KOPT-K1 (cell line): ENCODE results near the gene MBOAT7.
A peak's percentile ranks its signal among the peaks of the same experiment; 100 is the strongest.

Source experiments
- H3K27ac ChIP-seq: fragments of 200-600 bp; sonication (generic); 2 replicates; pipeline ENCODE4 v1.5.1; 2016; ENCODE audit warnings: antibody characterized with exemption, mild to moderate bottlenecking, low read depth, low read length; ENCODE audit not compliant: poor library complexity, severe bottlenecking
- H3K36me3 ChIP-seq: fragments of 200-600 bp; sonication (generic); 2 replicates; pipeline ENCODE4 v1.5.1; 2017; ENCODE audit warnings: antibody characterized with exemption, mild to moderate bottlenecking, low read length, moderate library complexity; ENCODE audit not compliant: insufficient read depth
- H3K9me3 ChIP-seq: fragments of 200-600 bp; sonication (generic); 2 replicates; pipeline ENCODE4 v1.5.1; 2017; ENCODE audit warnings: antibody characterized with exemption, low read length, mild to moderate bottlenecking; ENCODE audit not compliant: insufficient read depth, poor library complexity, severe bottlenecking

The MBOAT7 gene

DNA sequence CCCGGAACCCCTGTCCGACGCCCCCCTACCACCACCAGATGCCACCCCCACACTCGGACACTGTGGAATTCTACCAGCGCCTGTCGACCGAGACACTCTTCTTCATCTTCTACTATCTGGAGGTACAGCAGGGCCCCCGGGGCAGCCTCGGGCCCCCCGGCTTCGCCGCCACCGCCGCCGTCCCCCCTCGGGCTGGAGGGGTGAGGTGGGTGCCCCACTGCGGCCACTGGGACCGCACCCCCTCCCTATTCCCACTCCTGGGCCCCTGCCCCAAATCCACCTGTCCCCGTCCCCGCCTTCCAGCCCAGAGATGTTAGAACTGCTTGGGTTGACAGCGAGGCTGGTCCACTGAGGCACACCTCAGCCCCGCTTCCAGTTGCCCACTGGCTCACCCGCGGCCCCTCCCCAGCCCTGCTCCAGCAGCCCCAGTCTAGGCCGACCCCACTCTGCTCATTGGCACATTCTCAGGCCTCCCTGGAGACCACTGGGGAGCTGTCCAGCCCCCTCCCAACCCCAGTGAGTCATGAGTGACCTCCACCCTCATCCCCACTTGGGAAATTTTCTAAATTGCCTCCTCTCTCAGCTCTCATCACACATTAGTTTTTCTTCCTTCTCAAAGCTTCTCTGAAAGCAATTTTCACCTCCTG is 36.4 kb downstream of the MBOAT7 start:
- Histone ChIP-seq H3K27ac (peak overlapping the region; percentile 76), H3K36me3 (peaks cover 97% of the 10 kb centered on the region), H3K9me3 (no peaks in the 10 kb centered on the region)

DNA sequence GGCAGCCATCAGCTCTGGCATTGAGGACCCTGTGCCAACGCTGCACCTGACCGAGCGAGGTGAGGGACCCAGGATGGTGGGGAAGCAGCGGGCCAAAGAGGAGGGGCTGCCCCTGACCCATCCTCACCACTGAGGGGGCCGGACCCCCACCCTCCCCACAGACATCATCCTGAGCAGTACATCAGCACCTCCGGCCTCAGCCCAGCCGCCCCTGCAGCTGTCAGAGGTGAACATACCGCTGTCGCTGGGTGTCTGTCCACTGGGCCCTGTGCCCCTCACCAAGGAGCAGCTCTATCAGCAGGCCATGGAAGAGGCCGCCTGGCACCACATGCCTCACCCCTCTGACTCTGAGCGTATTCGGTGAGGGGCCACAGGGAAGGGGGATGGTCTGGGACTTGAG is 37.1 kb downstream of the MBOAT7 start:
- peaks cover 97% of the 10 kb centered on the region for H3K36me3 ChIP-seq
- no peaks in the 10 kb centered on the region for H3K9me3 ChIP-seq
- H3K27ac ChIP-seq: no peak overlapping the region

- Histone ChIP-seq H3K9me3 (no peaks in the 10 kb centered on the region), H3K27ac (no peak overlapping the region), H3K36me3 (peaks cover 97% of the 10 kb centered on the region)
Observed at GRCh38 chr19:54151362-54152035, 37.9 kb downstream of the MBOAT7 start.

DNA sequence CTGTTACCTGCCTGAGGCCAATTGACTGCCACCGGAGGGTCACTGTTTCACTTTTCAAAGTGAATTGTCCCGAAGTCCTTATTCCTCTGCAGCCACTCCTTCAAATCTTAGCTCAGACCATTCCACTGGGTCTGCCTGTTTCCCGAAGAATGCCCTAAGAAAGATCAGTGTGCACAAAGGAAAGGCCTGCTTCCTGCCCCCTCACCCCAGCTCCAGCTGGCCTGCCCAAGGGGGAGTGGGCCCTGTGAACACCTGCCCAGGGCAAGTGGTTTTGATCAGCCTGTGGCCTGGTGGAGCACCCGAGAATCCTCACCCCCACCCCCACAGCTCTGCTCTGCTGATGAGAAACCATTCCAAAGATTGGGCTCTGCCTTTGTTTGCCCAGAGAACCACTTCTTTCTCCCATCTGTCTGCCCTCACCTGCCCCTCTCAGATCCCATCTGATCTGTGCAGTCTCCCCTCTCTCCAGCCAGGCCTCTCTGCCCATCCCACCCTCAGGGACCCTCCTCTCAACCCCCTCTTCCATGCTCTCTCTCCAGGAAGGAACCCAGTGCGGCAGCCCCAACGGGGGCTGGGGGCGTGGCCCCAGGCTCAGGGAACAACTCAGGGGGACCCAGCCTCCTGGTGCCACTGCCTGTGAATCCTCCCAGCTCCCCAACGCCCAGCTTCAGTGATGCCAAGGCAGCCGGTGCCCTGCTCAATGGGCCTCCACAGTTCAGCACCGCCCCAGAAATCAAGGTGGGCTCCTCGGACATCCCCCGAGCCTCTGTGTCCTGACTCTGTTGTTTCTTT is 40.2 kb downstream of the MBOAT7 start:
- Histone ChIP-seq H3K9me3 (no peaks in the 10 kb centered on the region), H3K27ac (no peak overlapping the region), H3K36me3 (peaks cover 100% of the 10 kb centered on the region)

DNA sequence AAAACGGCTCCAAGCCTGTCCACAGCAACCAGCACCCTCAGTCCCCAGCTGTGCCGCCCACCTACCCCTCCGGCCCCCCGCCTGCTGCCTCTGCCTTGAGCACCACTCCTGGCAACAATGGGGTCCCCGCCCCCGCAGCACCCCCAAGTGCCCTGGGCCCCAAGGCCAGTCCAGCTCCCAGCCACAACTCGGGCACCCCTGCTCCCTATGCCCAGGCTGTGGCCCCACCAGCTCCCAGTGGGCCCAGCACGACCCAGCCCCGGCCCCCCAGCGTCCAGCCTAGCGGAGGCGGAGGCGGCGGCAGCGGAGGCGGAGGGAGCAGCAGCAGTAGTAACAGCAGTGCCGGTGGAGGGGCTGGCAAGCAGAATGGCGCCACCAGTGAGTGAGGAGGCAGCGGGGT is 41.2 kb downstream of the MBOAT7 start:
- Histone ChIP-seq H3K27ac (no peak overlapping the region), H3K36me3 (peaks cover 100% of the 10 kb centered on the region), H3K9me3 (no peaks in the 10 kb centered on the region)

DNA sequence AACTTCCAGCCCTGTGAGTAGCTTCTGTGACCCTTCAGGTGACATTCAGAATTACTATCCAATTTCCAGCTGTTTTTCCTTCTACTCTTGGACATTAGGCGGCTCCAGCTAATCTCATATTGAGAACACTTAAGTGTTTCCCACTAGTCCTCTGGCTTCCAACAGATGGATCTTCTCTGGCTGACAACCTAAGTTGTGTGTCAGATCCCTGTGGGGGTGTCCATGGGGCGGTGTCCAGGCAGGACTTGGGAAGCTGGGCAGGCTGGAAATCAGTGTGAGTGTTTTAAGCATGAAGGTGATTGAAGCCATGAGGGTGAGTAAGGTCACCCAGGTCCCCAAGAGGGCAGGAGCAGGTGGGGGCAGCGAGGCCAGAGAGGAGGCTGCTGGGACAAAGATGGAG is 41.7 kb downstream of the MBOAT7 start:
- H3K36me3 ChIP-seq: peaks cover 100% of the 10 kb centered on the region
- H3K9me3 ChIP-seq: no peaks in the 10 kb centered on the region
- H3K27ac ChIP-seq: no peak overlapping the region

DNA sequence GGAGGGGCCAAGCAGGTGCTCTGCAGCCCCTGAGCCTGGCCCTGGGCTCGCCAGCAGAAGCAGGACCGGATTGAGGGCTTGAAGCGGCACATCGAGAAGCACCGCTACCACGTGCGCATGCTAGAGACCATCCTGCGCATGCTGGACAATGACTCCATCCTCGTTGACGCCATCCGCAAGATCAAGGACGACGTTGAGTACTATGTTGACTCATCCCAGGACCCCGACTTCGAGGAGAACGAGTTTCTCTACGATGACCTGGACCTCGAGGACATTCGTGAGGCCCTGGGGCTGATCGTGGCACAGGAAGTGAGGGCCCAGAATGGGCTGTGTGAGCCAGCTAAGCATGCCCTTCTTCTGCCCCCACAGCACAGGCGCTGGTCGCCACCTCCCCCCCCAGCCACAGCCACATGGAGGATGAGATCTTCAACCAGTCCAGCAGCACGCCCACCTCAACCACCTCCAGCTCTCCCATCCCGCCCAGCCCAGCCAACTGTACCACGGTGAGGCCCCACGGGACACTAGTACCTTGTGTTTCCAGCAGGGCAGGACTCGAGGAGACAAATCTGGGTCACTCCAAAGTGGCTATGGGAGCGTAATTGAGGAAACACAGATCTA is 43.7 kb downstream of the MBOAT7 start:
- Histone ChIP-seq H3K9me3 (no peaks in the 10 kb centered on the region), H3K36me3 (peaks cover 100% of the 10 kb centered on the region), H3K27ac (no peak overlapping the region)

- no peak overlapping the region for H3K27ac ChIP-seq
- peaks cover 85% of the 10 kb centered on the region for H3K36me3 ChIP-seq
- H3K9me3 ChIP-seq: no peaks in the 10 kb centered on the region
Observed at GRCh38 chr19:54142166-54142780, 47.1 kb downstream of the MBOAT7 start.

DNA sequence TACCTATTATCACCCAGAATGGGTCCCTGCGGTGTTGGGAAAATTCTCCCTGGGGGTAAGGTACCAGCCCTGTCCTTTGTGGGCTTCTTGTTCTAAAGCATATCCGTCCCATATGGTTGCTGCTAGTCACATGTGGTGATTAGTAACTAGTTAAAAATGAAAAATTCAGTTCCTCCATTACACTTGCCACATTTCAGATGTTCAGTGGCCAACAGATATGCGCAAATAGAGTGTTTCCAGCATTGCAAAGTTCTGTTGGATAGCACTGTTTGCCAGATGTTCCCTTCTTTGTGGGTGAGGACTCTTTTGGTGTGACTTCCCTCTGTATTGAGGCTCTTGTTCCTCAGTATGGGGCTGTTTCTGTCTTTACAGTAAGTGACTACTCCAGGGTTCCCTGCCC is 48.0 kb downstream of the MBOAT7 start:
- peaks cover 76% of the 10 kb centered on the region for H3K36me3 ChIP-seq
- H3K9me3 ChIP-seq: no peaks in the 10 kb centered on the region
- no peak overlapping the region for H3K27ac ChIP-seq

GRCh38 chr19:54138489-54139256 is 50.7 kb downstream of the MBOAT7 start:
- peaks cover 2% of the 10 kb centered on the region for H3K9me3 ChIP-seq
- peak overlapping the region; percentile 85 for H3K27ac ChIP-seq
- peaks cover 49% of the 10 kb centered on the region for H3K36me3 ChIP-seq

- H3K27ac ChIP-seq: peak within 1 kb of the TSS; percentile 85
- H3K36me3 ChIP-seq: peaks cover 41% of the 10 kb centered on the region
- peaks cover 5% of the 10 kb centered on the region for H3K9me3 ChIP-seq
Observed at GRCh38 chr19:54137699-54138488, 51.5 kb downstream of the MBOAT7 start, which contains the start of gene CNOT3. TSS of gene CNOT3 (plus strand) at chr19:54137762. CDS start at chr19:54142979, 5,217 bp downstream.

GRCh38 chr19:54136864-54137698 is 52.3 kb downstream of the MBOAT7 start:
- Histone ChIP-seq H3K27ac (peak overlapping the region; percentile 85), H3K36me3 (peaks cover 33% of the 10 kb centered on the region), H3K9me3 (peaks cover 5% of the 10 kb centered on the region)
